Immature natural killer cell (primary cell): ENCODE measurements around the gene ALG3. TPM values are rescaled to one million over a fixed set of nuclear protein-coding genes. Genes with fewer than 3 reads are reported as not detected.
A peak's percentile ranks its signal among the peaks of the same experiment; 100 is the strongest.

Source experiments
- DNase-seq, 3 donors: peaks; one replicate each; pipeline ENCODE4 v3.0.0; 2022; ENCODE audit warnings: mixed read lengths in 1 of 3
- H3K27ac Mint-ChIP-seq, 6 donors: one replicate each; pipeline ENCODE4 v1.8.0; 2020; ENCODE audit warnings: mixed read lengths in 6 of 6, mild to moderate bottlenecking in 5 of 6, inconsistent platforms in 4 of 6, moderate library complexity in 3 of 6
- H3K27me3 Mint-ChIP-seq, 3 donors: one replicate each; pipeline ENCODE4 v1.8.0; 2020 to 2021; ENCODE audit warnings: low read depth in 3 of 3, mild to moderate bottlenecking in 3 of 3, mixed read lengths in 3 of 3, moderate library complexity in 3 of 3, inconsistent platforms in 1 of 3
- H3K36me3 Mint-ChIP-seq, 3 donors: one replicate each; pipeline ENCODE4 v1.8.0; 2020; ENCODE audit warnings: mixed read lengths in 3 of 3, inconsistent platforms in 2 of 3, mild to moderate bottlenecking in 2 of 3
- H3K4me1 Mint-ChIP-seq, 2 donors: one replicate each; pipeline ENCODE4 v1.8.0; 2020; ENCODE audit warnings: inconsistent platforms in 2 of 2, mild to moderate bottlenecking in 2 of 2, mixed read lengths in 2 of 2, moderate library complexity in 1 of 2
- H3K4me3 Mint-ChIP-seq, 5 donors: one replicate each; pipeline ENCODE4 v1.8.0; 2020; ENCODE audit warnings: mild to moderate bottlenecking in 5 of 5, mixed read lengths in 5 of 5, inconsistent platforms in 3 of 5, moderate library complexity in 3 of 5
- H3K9me3 Mint-ChIP-seq, 6 donors: one replicate each; pipeline ENCODE4 v1.8.0; 2020; ENCODE audit warnings: mild to moderate bottlenecking in 6 of 6, mixed read lengths in 6 of 6, inconsistent platforms in 4 of 6, moderate library complexity in 3 of 6
- polyA plus RNA-seq, 3 donors: library from polyadenylated mRNA; unstranded; fragments of 300-500 nt; fragmentation: Illumina TruSeq; gene quantifications; one replicate each; pipeline ENCODE4 v1.2.3, GENCODE V29; 2021

ALG3 gene
- polyA plus RNA-seq, 3 donors from 2014 or later: 35.7 to 62.5 (median 46.8) TPM

GRCh38 chr3:184250167-184250828, 1.5 kb upstream of the ALG3 start:
- peaks cover 17 to 22% of the 10 kb centered on the region in 2 donors for H3K4me1 Mint-ChIP-seq
- peak overlapping the region; percentile 90 to 98 (median 96) for H3K4me3 Mint-ChIP-seq
- H3K9me3 Mint-ChIP-seq: peaks cover 0 to 1% (median 0%) of the 10 kb centered on the region in 6 donors
- peak; percentile 83 to 84 (median 84) for DNase-seq
- H3K27ac Mint-ChIP-seq: peak overlapping the region in 5 of 6 donors; percentile 57 to 83 (median 75)
- peaks cover 0 to 5% (median 3%) of the 10 kb centered on the region in 3 donors for H3K36me3 Mint-ChIP-seq
- peaks cover 12 to 14% (median 12%) of the 10 kb centered on the region in 3 donors for H3K27me3 Mint-ChIP-seq

DNA sequence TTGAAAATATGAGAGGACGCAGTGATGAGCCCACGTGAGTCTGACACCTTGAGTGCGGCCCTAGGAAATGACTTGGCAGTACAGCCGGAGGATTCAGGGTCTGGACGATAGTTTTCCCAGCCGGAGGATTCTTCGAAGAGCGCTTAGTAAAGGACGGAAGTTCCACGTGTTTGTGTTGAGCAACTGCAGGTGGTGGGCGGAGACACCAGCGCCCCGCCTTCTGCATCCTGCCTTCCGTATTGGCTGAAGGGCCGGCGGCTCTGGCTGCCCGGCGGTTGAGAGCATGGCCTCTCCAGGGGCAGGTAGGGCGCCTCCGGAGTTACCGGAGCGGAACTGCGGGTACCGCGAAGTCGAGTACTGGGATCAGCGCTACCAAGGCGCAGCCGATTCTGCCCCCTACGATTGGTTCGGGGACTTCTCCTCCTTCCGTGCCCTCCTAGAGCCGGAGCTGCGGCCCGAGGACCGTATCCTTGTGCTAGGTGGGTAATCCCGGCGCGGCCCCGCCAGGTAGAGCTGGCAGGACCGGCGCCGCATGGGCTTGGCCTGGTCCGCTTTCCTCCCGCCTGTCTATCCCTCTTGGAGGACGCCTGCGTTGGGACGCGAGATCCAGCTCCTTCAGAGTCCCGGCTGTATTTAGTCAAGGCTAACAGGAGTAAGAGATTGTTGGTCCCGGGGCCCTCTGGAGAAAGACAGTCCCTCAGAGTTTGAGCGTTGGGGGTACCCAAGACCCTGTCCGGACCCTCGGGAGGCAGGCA, 827 bp upstream of the ALG3 start, which contains the start of gene EEF1AKMT4:
TSS of gene EEF1AKMT4 (plus strand) at position 261 of the 755 bp plus-strand sequence. CDS start at position 284, 23 bp downstream.
- H3K9me3 Mint-ChIP-seq: peaks cover 0 to 1% (median 0%) of the 10 kb centered on the region in 6 donors
- peaks cover 3 to 10% (median 5%) of the 10 kb centered on the region in 3 donors for H3K36me3 Mint-ChIP-seq
- DNase-seq: peak; percentile 95 to 96 (median 96)
- H3K27me3 Mint-ChIP-seq: peaks cover 12 to 14% (median 12%) of the 10 kb centered on the region in 3 donors
- H3K4me1 Mint-ChIP-seq: peaks cover 17 to 22% of the 10 kb centered on the region in 2 donors
- peak within 1 kb of the TSS; percentile 90 to 98 (median 96) for H3K4me3 Mint-ChIP-seq
- peak within 1 kb of the TSS; percentile 88 to 97 (median 94) for H3K27ac Mint-ChIP-seq

- peaks cover 0 to 1% (median 0%) of the 10 kb centered on the region in 6 donors for H3K9me3 Mint-ChIP-seq
- H3K27ac Mint-ChIP-seq: no peak overlapping the region
Observed at GRCh38 chr3:184242297-184242685, 6.5 kb downstream of the ALG3 start.

DNA sequence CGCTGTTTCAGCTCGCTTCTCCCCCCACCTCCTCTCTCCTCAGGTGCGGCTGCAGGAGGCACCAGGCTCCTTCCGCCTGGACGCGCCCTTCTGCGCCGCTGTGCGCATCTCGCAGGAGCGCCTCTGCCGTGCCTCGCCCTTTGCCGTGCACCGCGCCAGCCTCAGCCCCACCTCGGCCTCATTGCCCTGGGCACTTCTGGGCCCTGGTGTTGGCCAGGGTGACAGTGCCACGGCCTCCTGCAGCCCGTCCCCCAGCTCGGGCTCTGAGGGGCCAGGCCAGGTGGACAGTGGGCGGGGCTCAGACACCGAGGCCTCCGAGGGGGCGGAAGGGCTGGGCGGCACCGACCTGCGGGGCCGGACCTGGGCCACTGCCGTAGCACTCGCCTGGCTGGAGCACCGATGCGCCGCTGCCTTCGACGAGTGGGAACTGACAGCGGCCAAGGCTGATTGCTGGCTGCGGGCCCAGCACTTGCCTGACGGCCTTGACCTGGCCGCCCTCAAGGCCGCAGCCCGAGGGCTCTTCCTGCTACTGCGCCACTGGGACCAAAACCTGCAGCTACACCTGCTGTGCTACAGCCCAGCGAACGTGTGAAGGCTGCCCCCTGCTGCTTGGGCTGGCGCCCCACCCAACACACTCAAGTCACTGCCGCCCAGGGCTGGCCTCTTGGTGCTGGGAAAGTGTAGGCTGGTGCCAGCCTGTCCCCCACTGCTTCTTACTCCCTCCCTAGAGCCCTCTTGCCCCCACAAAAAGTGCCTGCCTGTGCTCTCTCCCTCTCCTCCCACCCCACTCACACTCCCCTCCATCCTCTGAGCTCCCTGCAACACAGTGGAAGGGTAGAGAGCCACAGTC, 7.1 kb downstream of the ALG3 start:
- peaks cover 0 to 1% (median 0%) of the 10 kb centered on the region in 6 donors for H3K9me3 Mint-ChIP-seq
- DNase-seq: no peak
- peaks cover 5 to 29% (median 6%) of the 10 kb centered on the region in 3 donors for H3K36me3 Mint-ChIP-seq
- no peak overlapping the region for H3K4me3 Mint-ChIP-seq
- peaks cover 0 to 3% (median 1%) of the 10 kb centered on the region in 3 donors for H3K27me3 Mint-ChIP-seq
- H3K4me1 Mint-ChIP-seq: no peaks in the 10 kb centered on the region
- no peak overlapping the region for H3K27ac Mint-ChIP-seq

More at GRCh38 chr3:184242297-184242685, 6.5 kb downstream of the ALG3 start:
- H3K36me3 Mint-ChIP-seq: peaks cover 5 to 29% (median 6%) of the 10 kb centered on the region in 3 donors
- H3K4me1 Mint-ChIP-seq: peaks cover 0 to 3% of the 10 kb centered on the region in 2 donors
- H3K27me3 Mint-ChIP-seq: peaks cover 0 to 3% (median 1%) of the 10 kb centered on the region in 3 donors
- DNase-seq: no peak
- no peak overlapping the region for H3K4me3 Mint-ChIP-seq

- H3K27me3 Mint-ChIP-seq: peaks cover 0 to 3% (median 1%) of the 10 kb centered on the region in 3 donors
- H3K27ac Mint-ChIP-seq: no peak overlapping the region
- H3K36me3 Mint-ChIP-seq: peaks cover 5 to 29% (median 6%) of the 10 kb centered on the region in 3 donors
- no peak overlapping the region for H3K4me3 Mint-ChIP-seq
- no peak for DNase-seq
- H3K4me1 Mint-ChIP-seq: no peaks in the 10 kb centered on the region
- peaks cover 0 to 1% (median 0%) of the 10 kb centered on the region in 6 donors for H3K9me3 Mint-ChIP-seq
Observed at GRCh38 chr3:184241141-184241446, 7.7 kb downstream of the ALG3 start.

GRCh38 chr3:184240384-184241140, 8.2 kb downstream of the ALG3 start:
- Mint-ChIP-seq H3K4me3 (no peak overlapping the region), H3K27me3 (peaks cover 0 to 3% (median 1%) of the 10 kb centered on the region in 3 donors), H3K27ac (no peak overlapping the region), H3K4me1 (no peaks in the 10 kb centered on the region), H3K36me3 (peaks cover 3 to 24% (median 5%) of the 10 kb centered on the region in 3 donors), H3K9me3 (no peaks in the 10 kb centered on the region)
- no peak for DNase-seq

GRCh38 chr3:184239708-184240107, 9.1 kb downstream of the ALG3 start:
- Mint-ChIP-seq H3K4me1 (no peaks in the 10 kb centered on the region), H3K9me3 (no peaks in the 10 kb centered on the region), H3K4me3 (no peak overlapping the region), H3K27me3 (peaks cover 0 to 4% (median 3%) of the 10 kb centered on the region in 3 donors), H3K27ac (no peak overlapping the region), H3K36me3 (peaks cover 0 to 20% (median 3%) of the 10 kb centered on the region in 3 donors)
- DNase-seq: no peak

DNA sequence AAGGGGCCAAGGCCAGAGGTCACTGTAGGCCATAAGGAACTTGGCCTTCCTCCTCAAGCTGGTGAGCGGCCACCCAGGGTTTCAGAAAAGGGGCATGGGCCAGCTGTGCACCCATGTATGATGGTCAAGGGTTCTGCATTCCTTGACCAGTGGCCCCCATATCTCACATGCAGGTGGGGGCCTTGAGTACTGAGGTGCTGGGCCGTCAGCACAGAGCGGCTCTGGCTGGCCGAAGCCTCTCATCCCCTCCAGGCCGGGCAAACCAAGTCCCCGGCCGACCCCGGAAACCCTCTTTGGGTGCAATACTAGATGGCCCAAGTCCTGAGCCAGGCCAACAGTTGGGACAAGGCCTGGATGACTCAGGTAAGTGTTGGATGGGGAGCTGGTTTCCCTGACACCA, 9.5 kb downstream of the ALG3 start:
- no peak for DNase-seq
- Mint-ChIP-seq H3K4me1 (no peaks in the 10 kb centered on the region), H3K36me3 (peaks cover 0 to 16% (median 3%) of the 10 kb centered on the region in 3 donors), H3K9me3 (no peaks in the 10 kb centered on the region), H3K4me3 (no peak overlapping the region), H3K27me3 (peaks cover 0 to 4% (median 3%) of the 10 kb centered on the region in 3 donors), H3K27ac (no peak overlapping the region)

DNA sequence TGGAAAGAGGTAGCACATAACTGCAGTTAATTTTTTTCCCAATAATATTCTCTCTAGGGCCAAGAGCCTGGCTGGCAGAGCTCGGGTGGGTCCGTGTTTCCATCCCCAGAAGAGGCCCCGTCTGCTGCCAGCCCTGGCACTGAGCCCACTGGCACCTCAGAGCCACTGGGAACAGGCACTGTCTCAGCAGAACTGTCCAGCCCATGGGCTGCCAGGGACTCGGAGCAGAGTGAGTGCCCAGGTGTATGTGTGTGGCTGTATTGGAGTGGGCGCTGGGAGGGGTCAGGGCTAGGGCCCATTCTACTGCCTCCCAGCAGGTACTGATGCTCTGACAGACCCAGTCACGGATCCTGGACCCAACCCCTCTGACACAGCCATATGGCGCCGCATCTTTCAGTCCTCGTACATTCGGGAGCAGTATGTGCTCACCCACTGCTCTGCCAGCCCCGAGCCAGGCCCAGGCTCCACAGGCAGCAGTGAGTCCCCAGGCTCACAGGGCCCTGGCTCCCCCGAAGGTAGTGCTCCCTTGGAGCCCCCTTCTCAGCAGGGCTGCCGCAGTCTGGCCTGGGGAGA, 10.4 kb downstream of the ALG3 start:
- Mint-ChIP-seq H3K9me3 (no peaks in the 10 kb centered on the region), H3K36me3 (peaks cover 0 to 12% (median 3%) of the 10 kb centered on the region in 3 donors), H3K4me3 (no peak overlapping the region), H3K4me1 (no peaks in the 10 kb centered on the region), H3K27ac (no peak overlapping the region), H3K27me3 (peaks cover 3 to 4% (median 3%) of the 10 kb centered on the region in 3 donors)
- no peak for DNase-seq

DNA sequence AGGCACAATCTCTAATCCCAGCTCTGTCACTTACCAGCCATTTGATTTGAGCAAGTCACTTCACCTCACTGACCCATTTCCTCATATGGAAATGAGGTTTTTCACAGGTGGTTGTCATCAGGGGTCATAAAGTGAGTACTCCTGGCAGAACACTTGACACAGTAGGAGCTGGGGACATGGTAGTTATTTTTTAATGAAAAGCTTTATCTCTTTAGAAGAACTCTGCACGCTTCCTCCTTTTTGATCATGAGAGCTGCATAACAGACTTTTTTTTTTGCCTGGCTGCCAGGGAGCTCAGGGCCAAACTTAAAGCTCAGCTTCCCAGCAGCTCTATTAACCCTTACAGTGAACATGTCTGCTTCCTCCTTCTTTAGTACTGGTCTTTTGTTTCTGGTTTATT, 11.0 kb downstream of the ALG3 start:
- Mint-ChIP-seq H3K4me1 (no peaks in the 10 kb centered on the region), H3K36me3 (peaks cover 0 to 7% (median 1%) of the 10 kb centered on the region in 3 donors), H3K27ac (no peak overlapping the region), H3K27me3 (peaks cover 3 to 5% (median 4%) of the 10 kb centered on the region in 3 donors), H3K4me3 (no peak overlapping the region), H3K9me3 (no peaks in the 10 kb centered on the region)
- DNase-seq: no peak

DNA sequence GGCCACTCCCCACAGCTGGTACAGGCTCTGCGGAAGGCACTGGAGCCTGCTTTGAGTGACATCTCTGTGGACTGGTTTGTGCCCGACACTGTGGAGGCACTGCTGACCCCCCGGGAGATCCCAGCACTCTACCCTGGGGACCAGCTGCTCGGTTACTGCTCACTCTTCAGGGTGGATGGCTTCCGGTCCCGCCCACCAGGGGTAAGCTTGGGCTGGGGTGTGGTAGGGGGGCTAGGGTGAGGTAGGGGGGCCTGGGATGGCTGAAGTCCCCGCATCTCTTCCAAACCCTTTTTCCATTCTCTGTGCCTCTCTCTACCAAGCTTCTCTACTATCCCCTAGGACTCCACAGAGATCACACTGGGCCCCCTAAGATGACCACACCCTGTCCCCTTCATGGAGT, 11.6 kb downstream of the ALG3 start:
- Mint-ChIP-seq H3K4me1 (no peaks in the 10 kb centered on the region), H3K27ac (no peak overlapping the region), H3K4me3 (no peak overlapping the region), H3K9me3 (no peaks in the 10 kb centered on the region), H3K36me3 (peaks cover 0 to 1% (median 0%) of the 10 kb centered on the region in 3 donors), H3K27me3 (peaks cover 3 to 9% (median 5%) of the 10 kb centered on the region in 3 donors)
- DNase-seq: no peak

DNA sequence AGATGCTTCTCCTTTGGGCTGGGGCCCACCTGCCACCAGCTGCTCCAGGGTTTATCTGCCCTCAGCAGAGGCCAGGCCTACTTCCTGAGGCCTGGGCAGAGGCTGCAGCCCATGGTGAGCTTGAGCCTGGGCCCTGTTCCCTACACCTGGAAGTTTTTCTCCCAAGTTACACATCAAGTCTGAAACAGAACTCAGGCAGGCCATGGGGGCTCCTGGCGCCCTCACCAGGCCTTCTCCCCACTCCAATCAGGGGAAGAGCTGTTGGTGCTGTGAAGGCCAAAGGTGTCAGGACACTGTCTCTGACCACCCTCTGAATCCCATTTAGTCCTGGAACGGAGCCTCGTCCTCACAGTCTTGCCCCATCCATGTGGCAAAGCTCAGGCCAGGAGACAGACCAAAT, 12.1 kb downstream of the ALG3 start:
- H3K4me1 Mint-ChIP-seq: no peaks in the 10 kb centered on the region

More for the DNA sequence above, 12.1 kb downstream of the ALG3 start:
- Mint-ChIP-seq H3K9me3 (no peaks in the 10 kb centered on the region), H3K4me3 (no peak overlapping the region), H3K27me3 (peaks cover 5 to 13% (median 10%) of the 10 kb centered on the region in 3 donors), H3K36me3 (no peaks in the 10 kb centered on the region), H3K27ac (no peak overlapping the region)
- no peak for DNase-seq
